A549 treated with CORT108297 at 1 μM for 4 hours (cell line): Measurements from ENCODE around the gene DDX41. TPM values are rescaled to one million over a fixed set of nuclear protein-coding genes. Genes with fewer than 3 reads are reported as not detected.

Source experiments
- total RNA-seq: library from RNA; stranded (reverse); fragments of 200-300 nt; extraction: Qiagen RNA extraction; gene quantifications from 5 replicates; pipeline ENCODE4 v1.2.3, GENCODE V29; 2022

Gene DDX41
- total RNA-seq: 105 to 147 TPM (median 111 TPM) in 5 replicates

DNA sequence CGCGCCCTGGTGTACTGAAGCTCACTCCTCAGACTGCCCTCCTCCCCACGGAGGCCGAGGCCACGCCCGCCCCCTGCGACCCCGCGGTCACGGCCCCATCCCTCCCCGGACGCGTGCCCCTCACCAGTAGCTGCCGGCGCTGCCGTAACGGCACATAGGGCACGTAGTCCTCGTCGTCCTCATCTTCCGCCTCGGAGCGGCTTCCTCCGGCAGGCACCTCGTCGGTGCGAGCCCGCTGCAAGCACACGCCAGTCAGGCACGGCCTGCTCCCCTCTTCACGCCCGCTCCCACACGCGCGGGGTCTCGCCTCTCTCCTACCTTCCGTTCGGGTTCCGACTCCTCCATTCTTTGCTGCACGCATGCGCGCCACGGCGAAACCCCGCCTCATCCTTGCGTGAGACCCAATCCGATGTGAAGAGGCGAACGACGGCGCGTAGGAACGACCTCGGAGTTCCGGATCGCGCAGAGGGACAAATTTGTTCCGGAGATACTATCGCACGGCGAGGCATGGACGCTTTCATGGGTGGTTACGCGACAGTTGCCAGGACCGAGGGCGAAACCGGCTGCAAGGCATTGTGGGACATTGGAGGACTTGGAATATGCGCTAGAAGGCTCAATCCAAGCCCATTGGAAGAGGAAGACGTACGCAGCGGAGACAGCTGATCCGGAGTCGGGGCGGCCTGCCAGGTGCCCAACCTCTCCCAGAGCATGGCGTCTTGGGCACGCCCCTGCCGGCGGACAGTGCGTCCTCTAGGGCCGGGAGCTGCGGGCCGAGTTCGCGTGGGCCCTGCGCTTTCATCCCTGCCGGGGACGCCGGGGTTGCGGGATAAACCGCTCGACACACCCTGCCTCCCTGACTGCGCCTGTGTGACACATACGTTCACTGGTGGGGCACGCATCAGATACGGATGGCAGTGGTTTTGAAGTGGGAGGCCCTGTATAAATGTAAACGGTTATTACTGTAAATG lies at the start of gene DDX41:
DDX41 (minus strand) TSS at position 361 of the 968 bp plus-strand sequence; CDS start at position 345, 16 bp downstream.

DNA sequence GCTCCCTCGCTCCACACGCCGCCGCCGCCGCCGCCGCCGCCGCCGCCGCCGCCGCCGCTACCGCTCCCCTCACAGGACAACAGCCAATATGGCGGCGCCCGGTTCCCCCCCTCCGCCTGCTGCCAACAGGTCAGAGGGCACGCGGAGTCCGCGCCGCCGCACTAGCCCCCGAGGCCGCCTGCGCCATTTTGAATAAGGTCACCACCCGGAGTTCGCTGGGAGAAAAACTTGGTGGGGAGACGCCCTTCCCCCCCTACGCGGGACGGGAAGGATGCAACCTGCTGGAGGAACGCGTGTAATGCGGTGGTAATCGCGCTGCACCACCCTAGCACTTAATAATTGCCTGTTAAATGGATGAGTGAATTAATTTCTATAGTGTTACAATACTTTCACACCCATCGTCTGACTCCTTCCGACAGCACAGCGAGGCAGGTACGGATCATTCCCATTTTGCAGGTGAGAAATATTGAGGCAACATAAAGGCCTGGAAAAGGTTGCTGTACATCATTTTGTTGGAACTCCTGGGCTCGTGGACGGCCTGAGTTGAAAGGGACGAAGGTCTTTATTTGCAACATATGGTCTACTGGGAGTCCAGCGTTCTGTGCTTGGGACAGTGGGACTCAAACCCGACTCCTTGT lies 37.8 kb upstream of the DDX41 start, which contains the start of gene FAM193B:
FAM193B (minus strand) TSS at position 90 of the 638 bp plus-strand sequence. CDS start 105 bp downstream, outside the sequence.

GRCh38 chr5:177509381-177509951 lies 7.3 kb downstream of the DDX41 start, which contains the start of gene DOK3:
DOK3 (minus strand) TSS chr5:177509826; CDS start chr5:177509540, 286 bp downstream.

GRCh38 chr5:177497292-177498012 lies 19.3 kb downstream of the DDX41 start, which contains the start of gene PDLIM7:
PDLIM7 (minus strand) TSS chr5:177497604; CDS start chr5:177496512, 1,092 bp downstream.

DNA sequence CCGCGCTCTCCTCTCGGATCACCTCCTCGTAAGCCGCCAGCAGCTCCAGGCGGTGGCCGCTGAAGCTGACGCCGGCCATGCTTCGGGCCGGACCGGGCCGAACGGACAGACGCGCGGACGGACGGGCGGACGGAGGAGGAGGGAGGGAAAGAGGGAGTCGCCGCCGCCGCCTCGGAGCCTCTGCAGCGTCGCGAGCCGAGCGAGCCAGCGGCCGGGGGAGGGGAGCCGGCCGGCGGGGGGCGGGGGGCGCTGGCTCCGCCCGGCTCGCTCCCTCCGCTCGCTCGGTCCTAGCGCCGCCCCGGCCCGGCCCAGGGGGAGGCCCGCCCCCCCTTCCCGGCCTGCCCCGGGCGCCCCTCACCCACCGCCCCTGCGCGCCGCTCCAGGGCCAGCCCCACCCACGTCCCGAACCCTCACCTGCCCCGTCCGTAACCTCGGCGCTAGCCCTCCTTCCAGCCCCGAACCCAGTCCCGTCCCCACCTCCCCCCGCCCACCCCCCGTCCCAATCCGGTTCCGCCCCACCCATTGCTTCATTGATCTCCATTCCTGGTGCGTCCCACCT lies 43.2 kb downstream of the DDX41 start, which contains the start of gene DBN1:
DBN1 (minus strand) TSS at position 192 of the 559 bp plus-strand sequence; CDS start at position 79, 113 bp downstream.

Other genes with a start within 250 kb of the DDX41 start
- gene RAB24, start 213.2 kb downstream of the DDX41 start, total RNA-seq: 22.0 to 29.4 TPM (median 28.2 TPM) in 5 replicates
- 273 to 409 TPM (median 372 TPM) in 5 replicates for gene PRELID1, start 213.2 kb downstream of the DDX41 start, total RNA-seq
- 12.8 to 22.6 TPM (median 20.6 TPM) in 5 replicates for gene MXD3, start 205.1 kb downstream of the DDX41 start, total RNA-seq
- gene LMAN2, start 165.3 kb downstream of the DDX41 start, total RNA-seq: 194 to 226 TPM (median 194 TPM) in 5 replicates
- gene RGS14, start 159.0 kb downstream of the DDX41 start, total RNA-seq: 3.9 to 8.2 TPM (median 6.4 TPM) in 5 replicates
- gene SLC34A1, start 132.5 kb downstream of the DDX41 start, total RNA-seq: 0.02 TPM in 1 of 5 replicates, not detected in the others
- gene PFN3, start 116.3 kb downstream of the DDX41 start, total RNA-seq: not detected in 5 replicates
- gene F12, start 107.4 kb downstream of the DDX41 start, total RNA-seq: 14.7 to 28.1 TPM (median 25.9 TPM) in 5 replicates
- 17.5 to 29.2 TPM (median 26.9 TPM) in 5 replicates for gene GRK6, start 90.3 kb downstream of the DDX41 start, total RNA-seq
- 13.2 to 40.2 TPM (median 35.2 TPM) in 5 replicates for gene PRR7, start 70.1 kb downstream of the DDX41 start, total RNA-seq
- 55.6 to 82.0 TPM (median 74.1 TPM) in 5 replicates for gene DBN1, start 43.3 kb downstream of the DDX41 start, total RNA-seq
- gene PDLIM7, start 19.4 kb downstream of the DDX41 start, total RNA-seq: 81.9 to 105 TPM (median 96.8 TPM) in 5 replicates
- 2.4 to 5.6 TPM (median 4.2 TPM) in 5 replicates for gene DOK3, start 7.1 kb downstream of the DDX41 start, total RNA-seq
- gene FAM193B, start 37.6 kb upstream of the DDX41 start, total RNA-seq: 24.3 to 36.0 TPM (median 33.0 TPM) in 5 replicates
- 280 to 284 TPM (median 281 TPM) in 5 replicates for gene TMED9, start 75.2 kb upstream of the DDX41 start, total RNA-seq
- 18.7 to 31.8 TPM (median 29.2 TPM) in 5 replicates for gene B4GALT7, start 83.2 kb upstream of the DDX41 start, total RNA-seq